Tibial nerve (tissue), 4 donors: ENCODE results near the gene WFDC1. TPM values are rescaled to one million over a fixed set of nuclear protein-coding genes. Genes with fewer than 3 reads are reported as not detected.
"Not testable (repeated sequence)": the region's sequence is repeated elsewhere in the genome, so short reads cannot be mapped to it uniquely, and the experiment has no call there.

Experiments
- DNase-seq, 2 donors: peaks; one replicate each; pipeline ENCODE4 v3.0.0-alpha.2; 2019; ENCODE audit warnings: low spot score in 2 of 2
- H3K27ac ChIP-seq, 4 donors: fragments of 200-600 bp; sonication (generic) in 3 of 4; one replicate each; pipeline ENCODE4 v1.5.1; 2017 to 2019; ENCODE audit warnings: mild to moderate bottlenecking in 1 of 4
- H3K27me3 ChIP-seq, 2 donors: fragments of 200-600 bp; sonication (generic) in 1 of 2; one replicate each; pipeline versions ENCODE4 v1.5.1 to v1.6.0; 2017 to 2019
- H3K36me3 ChIP-seq, 3 donors: fragments of 200-600 bp; sonication (generic); one replicate each; pipeline ENCODE4 v1.5.1; 2018 to 2019
- H3K4me1 ChIP-seq, 4 donors: fragments of 200-600 bp; sonication (generic) in 3 of 4; one replicate each; pipeline ENCODE4 v1.5.1; 2017 to 2019
- H3K4me3 ChIP-seq, 4 donors: fragments of 200-600 bp; sonication (generic) in 3 of 4; one replicate each; pipeline ENCODE4 v1.5.1; 2017 to 2019; ENCODE audit warnings: mild to moderate bottlenecking in 1 of 4, moderate library complexity in 1 of 4
- H3K9me3 ChIP-seq, 4 donors: fragments of 200-600 bp; sonication (generic) in 3 of 4; one replicate each; pipeline ENCODE4 v1.5.1; 2017 to 2019
- CTCF ChIP-seq, 5 experiments: fragments of 200-600 bp in 3 of 5; fragments of 450-650 bp in 2 of 5; sonication (generic) in 3 of 5; IDR thresholded peaks; one replicate each; pipeline ENCODE4 v1.5.1; 2016 to 2019; ENCODE audit warnings: antibody characterized with exemption in 5 of 5, mild to moderate bottlenecking in 3 of 5, moderate library complexity in 2 of 5
- EP300 ChIP-seq, 2 donors: sonication (generic); formaldehyde crosslinking; IDR thresholded peaks; one replicate each; pipeline ENCODE4 v1.6.1; 2017; ENCODE audit warnings: antibody characterized with exemption in 2 of 2, mild to moderate bottlenecking in 1 of 2
- POLR2A ChIP-seq, 2 donors: fragments of 450-650 bp; IDR thresholded peaks; one replicate each; pipeline ENCODE4 v1.6.1; 2017; ENCODE audit warnings: antibody characterized with exemption in 2 of 2, mild to moderate bottlenecking in 2 of 2, moderate library complexity in 2 of 2
- WGBS, 2 donors: methylation state at CpG; one replicate each; pipeline ENCODE4 v1.1.5; 2018; 5-methylcytosine and 5-hydroxymethylcytosine counted together
- total RNA-seq, 4 donors: library from RNA; depleted of rRNA; stranded (reverse); fragments of >200 nt; gene quantifications; one replicate each; pipeline ENCODE4 v1.1.0, GENCODE V29; 2016

Gene WFDC1
- total RNA-seq, 4 donors from 2014 or later, result 3.5 to 4.6 (median 4.2) TPM

GRCh38 chr16:84334058-84334457 lies 39.4 kb downstream of the WFDC1 start:
- H3K4me3 ChIP-seq, result no peak overlapping the region
- TF ChIP-seq CTCF (IDR thresholded peaks at IDR 0.05) (no peak), POLR2A (IDR thresholded peaks at IDR 0.05) (no peak), EP300 (IDR thresholded peaks at IDR 0.05) (no peak)
- H3K27me3 ChIP-seq, result no peaks in the 10 kb centered on the region
- no peaks in the 10 kb centered on the region for H3K4me1 ChIP-seq
- no peaks in the 10 kb centered on the region for H3K36me3 ChIP-seq
- no peak for DNase-seq
- H3K27ac ChIP-seq, result no peak overlapping the region
- H3K9me3 ChIP-seq, result peaks cover 0 to 29% (median 1%) of the 10 kb centered on the region in 4 donors
- 75 to 88% methylated on average over 3 of the region's 3 CpGs for WGBS, 2 donors

GRCh38 chr16:84334482-84334881 lies 39.8 kb downstream of the WFDC1 start:
- peaks cover 0 to 29% (median 1%) of the 10 kb centered on the region in 4 donors for H3K9me3 ChIP-seq
- no peaks in the 10 kb centered on the region for H3K4me1 ChIP-seq
- H3K4me3 ChIP-seq, result no peak overlapping the region
- H3K27ac ChIP-seq, result no peak overlapping the region
- no peaks in the 10 kb centered on the region for H3K27me3 ChIP-seq
- WGBS, 2 donors, result 80 to 86% methylated on average over 1 of the region's 1 CpG
- no peak for DNase-seq
- TF ChIP-seq EP300 (IDR thresholded peaks at IDR 0.05), result no peak
- TF ChIP-seq CTCF (IDR thresholded peaks at IDR 0.05), result no peak
- no peak for TF ChIP-seq POLR2A (IDR thresholded peaks at IDR 0.05)
- no peaks in the 10 kb centered on the region for H3K36me3 ChIP-seq

GRCh38 chr16:84337236-84337635 lies 42.6 kb downstream of the WFDC1 start:
- DNase-seq, H3K4me1 ChIP-seq, H3K4me3 ChIP-seq, H3K36me3 ChIP-seq, H3K27me3 ChIP-seq, H3K27ac ChIP-seq: not testable (repeated sequence)
- H3K9me3 ChIP-seq, result peaks cover 0 to 29% (median 1%) of the 10 kb centered on the region in 4 donors

- Histone ChIP-seq H3K4me1 (no peaks in the 10 kb centered on the region), H3K27me3 (no peaks in the 10 kb centered on the region), H3K4me3 (no peak overlapping the region), H3K9me3 (peaks cover 0 to 29% (median 1%) of the 10 kb centered on the region in 4 donors), H3K27ac (no peak overlapping the region), H3K36me3 (no peaks in the 10 kb centered on the region)
- no peak for DNase-seq
- TF ChIP-seq EP300 (IDR thresholded peaks at IDR 0.05) (no peak), CTCF (IDR thresholded peaks at IDR 0.05) (no peak), POLR2A (IDR thresholded peaks at IDR 0.05) (no peak)
- 44 to 56% methylated on average over 5 of the region's 5 CpGs for WGBS, 2 donors
Observed at GRCh38 chr16:84339311-84339710, 44.6 kb downstream of the WFDC1 start.

- no peak overlapping the region for H3K27ac ChIP-seq
- H3K4me1 ChIP-seq, result no peaks in the 10 kb centered on the region
- no peaks in the 10 kb centered on the region for H3K36me3 ChIP-seq
- H3K4me3 ChIP-seq, result no peak overlapping the region
- TF ChIP-seq CTCF (IDR thresholded peaks at IDR 0.05) (no peak), EP300 (IDR thresholded peaks at IDR 0.05) (no peak), POLR2A (IDR thresholded peaks at IDR 0.05) (no peak)
- peaks cover 0 to 29% (median 1%) of the 10 kb centered on the region in 4 donors for H3K9me3 ChIP-seq
- H3K27me3 ChIP-seq, result no peaks in the 10 kb centered on the region
- WGBS, 2 donors, result 70 to 72% methylated on average over 9 of the region's 9 CpGs
- no peak for DNase-seq
Observed at GRCh38 chr16:84339766-84340165, 45.1 kb downstream of the WFDC1 start.
